ENCODE measurements around the gene NR1H2.

DNA sequence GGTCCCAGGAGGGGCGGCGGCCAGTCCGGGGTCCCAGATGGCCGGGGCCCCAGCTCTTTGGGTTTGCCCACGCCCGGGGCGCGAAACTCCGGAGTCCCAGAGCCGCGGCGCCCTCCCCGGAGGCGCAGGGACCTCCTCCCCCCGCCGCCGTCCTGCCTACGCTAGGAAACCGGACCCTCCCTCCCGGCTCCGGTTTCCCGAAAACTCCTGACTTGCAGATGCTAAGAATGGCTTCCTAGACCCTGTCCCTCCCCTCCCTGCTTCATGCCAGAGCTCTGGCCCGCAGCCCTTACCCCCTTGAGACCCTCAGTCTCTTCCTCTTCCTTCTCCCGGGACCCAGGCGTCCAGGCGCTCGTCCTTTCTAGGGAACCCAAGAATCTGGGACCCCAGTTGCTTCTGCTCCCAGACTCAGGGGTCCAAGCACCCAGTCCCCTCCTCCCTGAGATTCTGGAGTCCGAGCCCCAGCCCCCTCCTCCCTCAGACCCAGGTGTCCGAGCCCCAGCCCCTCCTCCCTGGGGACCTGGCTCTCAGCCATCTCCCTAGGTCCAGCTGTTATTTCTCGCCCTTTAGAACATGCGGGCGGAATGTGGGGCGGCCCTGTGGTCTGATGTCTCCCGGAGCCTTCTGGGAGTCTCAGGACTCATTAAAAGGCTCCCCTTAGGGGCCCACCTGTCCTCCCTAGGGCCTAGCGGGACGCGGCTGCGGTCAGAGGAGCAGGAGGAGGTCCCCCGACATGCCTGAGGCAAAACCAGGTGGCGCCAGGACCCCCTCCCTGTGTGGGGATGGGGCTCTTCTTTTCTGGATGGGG lies 56.2 kb downstream of the NR1H2 start, which contains the start of gene MYBPC2:
- TF ChIP-seq, protein P1, sequence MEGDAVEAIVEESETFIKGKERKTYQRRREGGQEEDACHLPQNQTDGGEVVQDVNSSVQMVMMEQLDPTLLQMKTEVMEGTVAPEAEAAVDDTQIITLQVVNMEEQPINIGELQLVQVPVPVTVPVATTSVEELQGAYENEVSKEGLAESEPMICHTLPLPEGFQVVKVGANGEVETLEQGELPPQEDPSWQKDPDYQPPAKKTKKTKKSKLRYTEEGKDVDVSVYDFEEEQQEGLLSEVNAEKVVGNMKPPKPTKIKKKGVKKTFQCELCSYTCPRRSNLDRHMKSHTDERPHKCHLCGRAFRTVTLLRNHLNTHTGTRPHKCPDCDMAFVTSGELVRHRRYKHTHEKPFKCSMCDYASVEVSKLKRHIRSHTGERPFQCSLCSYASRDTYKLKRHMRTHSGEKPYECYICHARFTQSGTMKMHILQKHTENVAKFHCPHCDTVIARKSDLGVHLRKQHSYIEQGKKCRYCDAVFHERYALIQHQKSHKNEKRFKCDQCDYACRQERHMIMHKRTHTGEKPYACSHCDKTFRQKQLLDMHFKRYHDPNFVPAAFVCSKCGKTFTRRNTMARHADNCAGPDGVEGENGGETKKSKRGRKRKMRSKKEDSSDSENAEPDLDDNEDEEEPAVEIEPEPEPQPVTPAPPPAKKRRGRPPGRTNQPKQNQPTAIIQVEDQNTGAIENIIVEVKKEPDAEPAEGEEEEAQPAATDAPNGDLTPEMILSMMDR (IDR thresholded peaks at IDR 0.05; ENCODE audit: low read depth, low read length, missing input control) = no peak
- TF ChIP-seq TAF1 (conservative IDR thresholded peaks at IDR 0.05) (no peak), ZBTB33 (IDR thresholded peaks at IDR 0.05) (no peak), RAD21 (IDR thresholded peaks at IDR 0.05) (no peak), MAX (IDR thresholded peaks at IDR 0.05) (no peak), REST (IDR thresholded peaks at IDR 0.05) (no peak), EGR1 (IDR thresholded peaks at IDR 0.05; ENCODE audit: low read depth in 2 of 2) (no peak), ATF3 (IDR thresholded peaks at IDR 0.05) (no peak), YY1 (IDR thresholded peaks at IDR 0.05) (no peak), GABPA (IDR thresholded peaks at IDR 0.05 in 1 of 2, conservative IDR thresholded peaks at IDR 0.05 in 1 of 2) (no peak), SP1 (IDR thresholded peaks at IDR 0.05) (no peak)
